UCSD-AML1 (cell line): ENCODE data around the gene ARL9.

Experiments used
- DNase-seq: peaks from one replicate; lab custom pipeline; 2025; ENCODE audit not compliant: unreplicated experiment; lab: John Stamatoyannopoulos, UW

ARL9 gene

GRCh38 chr4:56531149-56531770, 25.7 kb downstream of the ARL9 start:
- DNase-seq: no peak

GRCh38 chr4:56531823-56532222, 26.2 kb downstream of the ARL9 start:
- no peak for DNase-seq

- no peak for DNase-seq
Measured at GRCh38 chr4:56532239-56532638, 26.6 kb downstream of the ARL9 start.

- no peak for DNase-seq
Measured at GRCh38 chr4:56535915-56536314, 30.3 kb downstream of the ARL9 start.

- no peak for DNase-seq
Measured at GRCh38 chr4:56537147-56537546, 31.6 kb downstream of the ARL9 start.

GRCh38 chr4:56540826-56541225, 35.2 kb downstream of the ARL9 start:
- no peak for DNase-seq

GRCh38 chr4:56544573-56545131, 39.1 kb downstream of the ARL9 start:
- peak; percentile 83 for DNase-seq

GRCh38 chr4:56550642-56551041, 45.1 kb downstream of the ARL9 start:
- DNase-seq: no peak

- DNase-seq: no peak
Measured at GRCh38 chr4:56551516-56551915, 45.9 kb downstream of the ARL9 start.

GRCh38 chr4:56552273-56552672, 46.7 kb downstream of the ARL9 start:
- DNase-seq: no peak

- DNase-seq: no peak
Measured at GRCh38 chr4:56570041-56570440, 64.5 kb downstream of the ARL9 start.
